ENCODE measurements around the gene HAUS7. TPM values are rescaled to one million over a fixed set of nuclear protein-coding genes. Genes with fewer than 3 reads are reported as not detected.

Gene HAUS7
- total and polyA plus RNA-seq, 2 donors from 2014 or later: 28.1 to 47.6 TPM

DNA sequence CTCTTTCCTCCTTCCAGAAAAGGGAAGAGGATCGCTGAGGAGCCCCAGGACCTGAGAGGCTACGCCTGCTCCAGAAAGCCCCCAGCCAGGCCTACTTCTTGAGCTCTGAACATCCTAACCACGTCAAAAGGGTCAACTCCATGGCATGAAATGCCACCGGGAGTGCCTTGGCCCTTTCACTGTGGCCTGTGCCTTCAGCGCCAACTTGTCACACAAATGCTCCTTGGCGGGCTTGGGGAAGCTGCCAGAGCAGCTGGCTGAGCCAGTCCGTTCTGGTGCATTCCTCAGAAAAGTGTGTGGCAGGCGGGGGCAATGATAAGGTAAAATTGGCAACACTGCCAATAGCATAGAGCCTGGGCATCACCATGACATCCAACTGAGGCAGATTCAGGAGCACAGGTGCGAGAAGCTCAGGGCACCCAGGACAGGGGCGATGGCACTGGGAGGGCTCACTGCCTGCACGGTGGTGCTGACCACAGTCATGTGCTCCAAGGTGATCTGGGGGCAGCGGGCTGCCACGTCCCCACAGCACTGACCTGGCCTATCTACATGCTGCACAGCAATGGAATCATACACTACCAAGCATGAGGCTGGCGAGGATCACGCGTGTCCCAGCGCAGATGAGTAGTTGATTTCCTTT lies 12.4 kb downstream of the HAUS7 start:
- TF ChIP-seq, protein P1, sequence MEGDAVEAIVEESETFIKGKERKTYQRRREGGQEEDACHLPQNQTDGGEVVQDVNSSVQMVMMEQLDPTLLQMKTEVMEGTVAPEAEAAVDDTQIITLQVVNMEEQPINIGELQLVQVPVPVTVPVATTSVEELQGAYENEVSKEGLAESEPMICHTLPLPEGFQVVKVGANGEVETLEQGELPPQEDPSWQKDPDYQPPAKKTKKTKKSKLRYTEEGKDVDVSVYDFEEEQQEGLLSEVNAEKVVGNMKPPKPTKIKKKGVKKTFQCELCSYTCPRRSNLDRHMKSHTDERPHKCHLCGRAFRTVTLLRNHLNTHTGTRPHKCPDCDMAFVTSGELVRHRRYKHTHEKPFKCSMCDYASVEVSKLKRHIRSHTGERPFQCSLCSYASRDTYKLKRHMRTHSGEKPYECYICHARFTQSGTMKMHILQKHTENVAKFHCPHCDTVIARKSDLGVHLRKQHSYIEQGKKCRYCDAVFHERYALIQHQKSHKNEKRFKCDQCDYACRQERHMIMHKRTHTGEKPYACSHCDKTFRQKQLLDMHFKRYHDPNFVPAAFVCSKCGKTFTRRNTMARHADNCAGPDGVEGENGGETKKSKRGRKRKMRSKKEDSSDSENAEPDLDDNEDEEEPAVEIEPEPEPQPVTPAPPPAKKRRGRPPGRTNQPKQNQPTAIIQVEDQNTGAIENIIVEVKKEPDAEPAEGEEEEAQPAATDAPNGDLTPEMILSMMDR (IDR thresholded peaks at IDR 0.05; ENCODE audit: borderline replicate concordance, extremely low read depth, insufficient read depth): no peak
- Histone ChIP-seq H3K27ac (ENCODE audit: low read depth in 2 of 2, low read length in 2 of 2) (no peak overlapping the region), H3K4me1 (ENCODE audit: control insufficient read depth in 2 of 3, insufficient read depth in 2 of 3, low read depth in 1 of 3, low read length in 3 of 3) (no peaks in the 10 kb centered on the region), H3K9ac (ENCODE audit: low read length in 3 of 3) (no peak overlapping the region), H3K27me3 (ENCODE audit: control insufficient read depth, insufficient read depth, low read length) (no peaks in the 10 kb centered on the region), H3K9me3 (ENCODE audit: control insufficient read depth in 2 of 3, insufficient read depth in 1 of 3, low read length in 3 of 3) (no peaks in the 10 kb centered on the region), H3K4me3 (ENCODE audit: low read length in 3 of 3) (no peak overlapping the region), H3K36me3 (ENCODE audit: control insufficient read depth in 2 of 3, insufficient read depth in 3 of 3, low read length in 3 of 3) (peaks cover 0 to 2% (median 0%) of the 10 kb centered on the region in 3 donors)
- DNase-seq: peak in 1 of 5 donors; percentile 60
- intact Hi-C loops (cut with DNase I): no loop called here
- FAIRE-seq: no peak

DNA sequence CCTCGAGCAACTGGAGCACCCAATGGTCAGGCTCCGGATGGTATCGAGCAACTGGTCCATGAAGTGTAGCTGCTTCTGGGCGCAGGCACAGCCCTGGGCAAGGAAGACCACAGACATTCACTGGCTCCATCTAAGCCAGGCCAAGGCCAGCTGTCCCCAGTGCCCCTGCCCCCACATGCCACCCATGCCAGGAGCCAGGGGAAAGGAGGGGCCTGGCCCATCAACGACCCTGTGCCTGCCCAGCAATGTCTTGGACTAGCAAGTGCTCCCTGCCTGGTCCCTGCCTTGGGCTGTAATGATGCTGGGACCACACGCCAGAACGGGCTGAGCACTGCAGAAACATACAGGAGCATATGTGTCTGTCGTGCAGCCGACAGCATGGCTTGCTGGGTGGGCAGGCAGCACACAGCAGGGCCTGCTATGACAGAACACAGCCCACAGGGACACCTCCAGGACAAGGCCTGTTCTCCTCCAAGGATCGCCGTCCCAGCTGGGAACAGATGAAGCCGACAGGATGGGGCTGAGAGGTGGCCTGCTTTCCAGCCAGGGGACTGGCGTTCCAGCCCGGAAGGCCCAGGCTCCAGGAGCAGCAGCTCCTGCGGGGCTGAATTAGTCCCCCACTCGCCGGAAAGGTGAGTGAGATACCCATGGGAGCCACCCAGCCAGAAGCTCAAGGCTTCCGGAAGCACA lies 13.1 kb downstream of the HAUS7 start:
- TF ChIP-seq, protein P1 (IDR thresholded peaks at IDR 0.05; ENCODE audit: borderline replicate concordance, extremely low read depth, insufficient read depth): no peak
- no peaks in the 10 kb centered on the region for H3K4me1 ChIP-seq (ENCODE audit: control insufficient read depth in 2 of 3, insufficient read depth in 2 of 3, low read depth in 1 of 3, low read length in 3 of 3)
- H3K4me3 ChIP-seq (ENCODE audit: low read length in 3 of 3): no peak overlapping the region
- intact Hi-C loops (cut with DNase I): no loop called here
- FAIRE-seq: no peak
- no peak overlapping the region for H3K9ac ChIP-seq (ENCODE audit: low read length in 3 of 3)
- H3K27ac ChIP-seq (ENCODE audit: low read depth in 2 of 2, low read length in 2 of 2): no peak overlapping the region
- H3K36me3 ChIP-seq (ENCODE audit: control insufficient read depth in 2 of 3, insufficient read depth in 3 of 3, low read length in 3 of 3): peaks cover 0 to 2% (median 0%) of the 10 kb centered on the region in 3 donors
- no peaks in the 10 kb centered on the region for H3K9me3 ChIP-seq (ENCODE audit: control insufficient read depth in 2 of 3, insufficient read depth in 1 of 3, low read length in 3 of 3)
- no peaks in the 10 kb centered on the region for H3K27me3 ChIP-seq (ENCODE audit: control insufficient read depth, insufficient read depth, low read length)
- peak in 1 of 5 donors; percentile 61 for DNase-seq

DNA sequence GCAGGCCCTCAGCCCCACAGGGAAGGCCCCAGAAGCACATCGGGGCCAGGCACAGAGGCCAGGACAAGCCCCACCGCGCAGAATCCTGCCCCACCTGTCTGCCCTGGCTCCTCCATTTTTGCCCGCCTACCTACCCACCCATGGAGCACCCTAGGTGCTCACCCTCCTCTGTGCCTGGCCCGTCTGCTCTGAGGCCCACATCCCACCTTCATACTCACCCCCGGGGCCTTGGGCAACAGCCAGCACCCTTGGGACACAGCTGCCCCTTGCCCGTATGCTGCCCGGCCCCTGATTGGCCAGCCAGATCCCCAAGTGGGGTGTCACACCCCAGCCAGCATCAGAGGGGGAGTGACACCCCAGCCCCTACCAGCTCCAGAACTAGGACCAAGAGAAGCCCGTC lies 13.7 kb downstream of the HAUS7 start:
- Histone ChIP-seq H3K9ac (ENCODE audit: low read length in 3 of 3) (no peak overlapping the region), H3K4me3 (ENCODE audit: low read length in 3 of 3) (no peak overlapping the region), H3K9me3 (ENCODE audit: control insufficient read depth in 2 of 3, insufficient read depth in 1 of 3, low read length in 3 of 3) (no peaks in the 10 kb centered on the region), H3K4me1 (ENCODE audit: control insufficient read depth in 2 of 3, insufficient read depth in 2 of 3, low read depth in 1 of 3, low read length in 3 of 3) (no peaks in the 10 kb centered on the region), H3K27ac (ENCODE audit: low read depth in 2 of 2, low read length in 2 of 2) (no peak overlapping the region), H3K36me3 (ENCODE audit: control insufficient read depth in 2 of 3, insufficient read depth in 3 of 3, low read length in 3 of 3) (peaks cover 0 to under 1% (median 0%) of the 10 kb centered on the region in 3 donors), H3K27me3 (ENCODE audit: control insufficient read depth, insufficient read depth, low read length) (no peaks in the 10 kb centered on the region)
- intact Hi-C loops (cut with DNase I): no loop called here
- TF ChIP-seq, protein P1 (IDR thresholded peaks at IDR 0.05; ENCODE audit: borderline replicate concordance, extremely low read depth, insufficient read depth): no peak
- DNase-seq: peak in 1 of 5 donors; percentile 63
- FAIRE-seq: no peak
